ENCODE results near the gene EIF6.

GRCh38 chr20:35316086-35316485 is 31.5 kb upstream of the EIF6 start:
- TF ChIP-seq CTCF (IDR thresholded peaks at IDR 0.05; ENCODE audit: low read depth, low read length, missing input control) (no peak), ZBTB33 (IDR thresholded peaks at IDR 0.05) (no peak), YY1 (IDR thresholded peaks at IDR 0.05) (no peak), TAF1 (conservative IDR thresholded peaks at IDR 0.05) (no peak), EGR1 (IDR thresholded peaks at IDR 0.05; ENCODE audit: low read depth in 2 of 2) (no peak), JUND (IDR thresholded peaks at IDR 0.05) (no peak), REST (IDR thresholded peaks at IDR 0.05) (no peak), NR2F2 (IDR thresholded peaks at IDR 0.05) (no peak), MAX (IDR thresholded peaks at IDR 0.05) (no peak), HNF4A (conservative IDR thresholded peaks at IDR 0.05) (no peak), FOXA2 (IDR thresholded peaks at IDR 0.05) (no peak), GABPA (IDR thresholded peaks at IDR 0.05 in 1 of 2, conservative IDR thresholded peaks at IDR 0.05 in 1 of 2) (no peak)

All from liver (tissue), 3 donors.